Uterus (tissue), 4 donors: Measurements from ENCODE around the gene TSEN54. TPM values are rescaled to one million over a fixed set of nuclear protein-coding genes. Genes with fewer than 3 reads are reported as not detected.

Source experiments
- DNase-seq, 2 donors: peaks; one replicate each; pipeline ENCODE4 v3.0.0-alpha.2; 2019 to 2020
- H3K27ac ChIP-seq, 2 donors: fragments of 200-600 bp; sonication (generic); 1 replicate in 1 of 2; 2 replicates in 1 of 2; pipeline ENCODE4 v1.5.1; 2016 to 2018
- H3K27me3 ChIP-seq, 2 donors: fragments of 200-600 bp; sonication (generic); one replicate each; pipeline ENCODE4 v1.5.1; 2018 to 2019; ENCODE audit warnings: control low read depth in 1 of 2
- H3K36me3 ChIP-seq, 2 donors: fragments of 200-600 bp; sonication (generic); one replicate each; pipeline ENCODE4 v1.5.1; 2019; ENCODE audit warnings: control low read depth in 1 of 2
- H3K4me1 ChIP-seq, 2 donors: fragments of 200-600 bp; sonication (generic); one replicate each; pipeline ENCODE4 v1.5.1; 2018 to 2019; ENCODE audit warnings: control low read depth in 1 of 2
- H3K4me3 ChIP-seq, 2 donors: fragments of 200-600 bp; sonication (generic); 1 replicate in 1 of 2; 2 replicates in 1 of 2; pipeline ENCODE4 v1.5.1; 2018 to 2019; ENCODE audit warnings: mild to moderate bottlenecking in 1 of 2
- H3K9me3 ChIP-seq, 2 donors: fragments of 200-600 bp; sonication (generic); one replicate each; pipeline ENCODE4 v1.5.1; 2019; ENCODE audit warnings: control low read depth in 1 of 2
- POLR2A ChIP-seq, 2 donors: fragments of 450-650 bp; IDR thresholded peaks; one replicate each; pipeline ENCODE4 v1.6.1; 2016; ENCODE audit warnings: antibody characterized with exemption in 2 of 2, mild to moderate bottlenecking in 1 of 2, moderate library complexity in 1 of 2
- intact Hi-C: fragments of 100-400 bp; cut with DNase I; formaldehyde crosslinking; loops from one replicate; pipeline ENCODE4 v1.15.1; 2023; ENCODE audit warnings: low total_unique reads
- total RNA-seq, 4 donors: library from RNA; depleted of rRNA in 3 of 4; stranded (reverse); fragments of >200 nt in 3 of 4; gene quantifications; one replicate each; pipeline versions ENCODE4 v1.1.0 to v1.2.4, GENCODE V29; 2014 to 2023
- TF ChIP-seq, protein P1 (sequence below), 4 experiments: fragments of 200-600 bp in 2 of 4; fragments of 450-650 bp in 2 of 4; sonication (generic) in 2 of 4; IDR thresholded peaks; one replicate each; pipeline ENCODE4 v1.5.1; 2016 to 2019; ENCODE audit warnings: antibody characterized with exemption in 4 of 4, mild to moderate bottlenecking in 2 of 4, moderate library complexity in 1 of 4
- donor health status: DM: yes; HTN: yes; CAD: no.

TSEN54 gene
- total RNA-seq, 4 donors from 2014 or later: 17.4 to 102 (median 20.6) TPM

DNA sequence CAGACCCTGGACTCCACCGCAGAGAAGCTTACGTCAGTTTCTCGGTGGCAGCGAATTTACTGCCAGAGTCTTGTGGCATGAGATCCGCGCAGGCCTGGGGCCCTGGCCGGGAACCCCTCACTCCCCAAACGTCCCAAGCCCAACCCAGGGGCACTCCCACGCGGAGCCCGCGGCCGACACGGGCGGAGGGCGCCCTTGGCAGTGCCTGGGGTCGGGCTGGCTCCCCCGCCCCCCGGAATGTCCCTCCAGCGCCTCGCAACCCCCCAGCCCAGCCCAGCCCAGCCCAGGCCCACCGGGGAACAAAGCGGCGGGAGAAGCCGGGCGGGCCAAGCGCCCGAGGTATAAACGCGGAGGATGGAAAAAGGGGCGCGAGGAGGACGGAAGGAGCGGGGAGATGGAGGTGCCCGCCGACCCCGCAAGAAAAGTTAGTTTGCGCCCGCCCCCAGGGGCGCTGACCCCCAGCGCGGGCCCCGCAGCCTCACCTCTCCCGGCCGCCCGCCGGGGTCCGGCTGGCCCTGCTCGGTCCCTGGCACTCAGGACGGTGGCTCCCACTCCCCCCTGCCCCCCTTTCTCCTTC lies 1.3 kb upstream of the TSEN54 start:
- peak; percentile 51 to 55 for DNase-seq
- intact Hi-C loops: loop anchor here (5.0 kb wide), 2 partner anchors 88 to 228 kb away; partner anchors contain the start of gene SLC25A19
- Histone ChIP-seq H3K27ac (peak overlapping the region; percentile 91 to 93), H3K36me3 (no peaks in the 10 kb centered on the region), H3K4me3 (peak overlapping the region; percentile 66 to 85), H3K9me3 (no peaks in the 10 kb centered on the region), H3K4me1 (peaks cover 7 to 22% of the 10 kb centered on the region in 2 donors), H3K27me3 (no peaks in the 10 kb centered on the region)
- TF ChIP-seq, protein P1, sequence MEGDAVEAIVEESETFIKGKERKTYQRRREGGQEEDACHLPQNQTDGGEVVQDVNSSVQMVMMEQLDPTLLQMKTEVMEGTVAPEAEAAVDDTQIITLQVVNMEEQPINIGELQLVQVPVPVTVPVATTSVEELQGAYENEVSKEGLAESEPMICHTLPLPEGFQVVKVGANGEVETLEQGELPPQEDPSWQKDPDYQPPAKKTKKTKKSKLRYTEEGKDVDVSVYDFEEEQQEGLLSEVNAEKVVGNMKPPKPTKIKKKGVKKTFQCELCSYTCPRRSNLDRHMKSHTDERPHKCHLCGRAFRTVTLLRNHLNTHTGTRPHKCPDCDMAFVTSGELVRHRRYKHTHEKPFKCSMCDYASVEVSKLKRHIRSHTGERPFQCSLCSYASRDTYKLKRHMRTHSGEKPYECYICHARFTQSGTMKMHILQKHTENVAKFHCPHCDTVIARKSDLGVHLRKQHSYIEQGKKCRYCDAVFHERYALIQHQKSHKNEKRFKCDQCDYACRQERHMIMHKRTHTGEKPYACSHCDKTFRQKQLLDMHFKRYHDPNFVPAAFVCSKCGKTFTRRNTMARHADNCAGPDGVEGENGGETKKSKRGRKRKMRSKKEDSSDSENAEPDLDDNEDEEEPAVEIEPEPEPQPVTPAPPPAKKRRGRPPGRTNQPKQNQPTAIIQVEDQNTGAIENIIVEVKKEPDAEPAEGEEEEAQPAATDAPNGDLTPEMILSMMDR (IDR thresholded peaks at IDR 0.05): no peak
- TF ChIP-seq POLR2A (IDR thresholded peaks at IDR 0.05): peak; percentile 42 to 61

DNA sequence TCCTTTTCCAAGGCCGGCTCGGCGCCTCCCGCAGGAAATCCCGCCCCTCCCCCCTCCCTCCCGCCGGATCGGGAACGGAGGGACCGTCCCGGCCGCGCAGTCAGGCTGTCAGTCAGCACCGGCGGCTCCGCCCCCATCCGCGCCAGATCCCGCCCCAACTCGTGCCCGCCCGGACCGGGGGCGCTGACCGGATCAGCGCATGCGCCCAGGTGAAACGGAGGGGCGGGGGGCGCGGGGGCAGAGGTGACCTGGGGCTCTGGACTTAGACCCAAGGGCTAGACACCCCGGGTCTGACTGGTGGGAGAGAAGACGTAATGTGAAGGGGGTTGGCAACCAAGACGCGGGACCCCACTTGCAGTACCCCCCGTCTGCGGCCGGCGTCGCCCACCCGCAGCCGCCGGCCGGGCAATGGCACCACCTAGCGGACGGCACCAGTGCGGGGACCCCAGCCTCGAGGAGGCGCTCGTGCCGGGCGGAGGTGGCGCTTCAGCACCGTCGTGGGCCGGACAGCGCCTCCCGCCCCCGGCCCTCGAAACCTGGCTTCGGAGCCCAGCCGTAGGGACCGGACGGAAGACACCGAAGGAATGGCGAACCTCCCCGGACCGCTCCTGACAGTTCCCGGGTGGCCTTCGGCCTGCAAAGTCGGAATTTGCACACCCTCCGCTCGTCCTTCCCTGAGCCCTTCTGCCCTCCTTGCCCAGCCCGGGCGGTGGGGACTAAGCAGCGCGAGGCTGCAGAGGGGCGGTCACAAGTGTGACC lies 653 bp upstream of the TSEN54 start, which contains the start of gene CASKIN2:
CASKIN2 (minus strand) TSS at position 42 of the 759 bp plus-strand sequence. CDS start 1,733 bp downstream, outside the sequence.
- DNase-seq: peak; percentile 97 to 98
- H3K4me3 ChIP-seq: peak within 1 kb of the TSS; percentile 66 to 85
- H3K27me3 ChIP-seq: no peaks in the 10 kb centered on the region
- peak within 1 kb of the TSS; percentile 91 to 93 for H3K27ac ChIP-seq
- no peaks in the 10 kb centered on the region for H3K9me3 ChIP-seq
- H3K4me1 ChIP-seq: peaks cover 7 to 22% of the 10 kb centered on the region in 2 donors
- TF ChIP-seq, protein P1 (IDR thresholded peaks at IDR 0.05): peak; percentile 95 to 100 (median 98)
- TF ChIP-seq POLR2A (IDR thresholded peaks at IDR 0.05): no peak
- H3K36me3 ChIP-seq: no peaks in the 10 kb centered on the region
- intact Hi-C loops: loop anchor here (5.0 kb wide), 2 partner anchors 88 to 228 kb away; partner anchors contain the start of gene SLC25A19

DNA sequence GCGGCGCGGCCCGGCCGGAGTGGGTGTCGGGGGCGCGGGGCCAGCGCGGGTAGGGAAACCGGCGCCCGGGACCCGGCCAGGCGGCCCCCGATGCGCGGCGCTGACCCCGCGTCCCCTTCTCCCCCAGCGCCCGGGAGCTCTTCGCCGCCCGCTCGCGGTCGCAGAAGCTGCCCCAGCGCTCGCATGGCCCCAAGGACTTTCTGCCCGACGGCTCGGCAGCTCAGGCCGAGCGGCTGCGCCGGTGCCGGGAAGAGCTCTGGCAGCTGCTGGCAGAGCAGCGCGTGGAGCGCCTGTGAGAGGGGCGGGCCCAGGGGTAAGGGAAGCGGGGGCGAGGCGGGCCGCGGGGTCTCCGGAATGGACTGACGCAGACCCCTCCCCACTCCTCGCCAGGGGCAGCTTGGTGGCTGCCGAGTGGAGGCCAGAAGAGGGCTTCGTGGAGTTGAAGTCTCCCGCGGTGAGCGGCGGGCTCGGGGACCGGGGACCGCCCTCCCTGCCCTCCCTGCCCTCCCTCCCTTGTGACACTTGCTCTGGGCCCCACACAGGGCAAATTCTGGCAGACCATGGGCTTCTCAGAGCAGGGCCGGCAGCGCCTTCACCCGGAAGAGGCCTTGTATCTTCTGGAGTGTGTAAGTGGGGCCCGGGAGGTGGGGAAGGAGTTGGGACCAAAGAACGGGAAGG lies 430 bp downstream of the TSEN54 start:
- Histone ChIP-seq H3K4me3 (peak overlapping the region; percentile 66 to 85), H3K4me1 (peaks cover 7 to 20% of the 10 kb centered on the region in 2 donors), H3K27ac (peak overlapping the region; percentile 70 to 91), H3K27me3 (no peaks in the 10 kb centered on the region), H3K36me3 (no peaks in the 10 kb centered on the region), H3K9me3 (no peaks in the 10 kb centered on the region)
- peak; percentile 36 to 46 for DNase-seq
- no peak for TF ChIP-seq POLR2A (IDR thresholded peaks at IDR 0.05)
- TF ChIP-seq, protein P1 (IDR thresholded peaks at IDR 0.05): no peak
- intact Hi-C loops: loop anchor here (5.0 kb wide), 2 partner anchors 89 to 229 kb away; partner anchors contain the start of gene SLC25A19

DNA sequence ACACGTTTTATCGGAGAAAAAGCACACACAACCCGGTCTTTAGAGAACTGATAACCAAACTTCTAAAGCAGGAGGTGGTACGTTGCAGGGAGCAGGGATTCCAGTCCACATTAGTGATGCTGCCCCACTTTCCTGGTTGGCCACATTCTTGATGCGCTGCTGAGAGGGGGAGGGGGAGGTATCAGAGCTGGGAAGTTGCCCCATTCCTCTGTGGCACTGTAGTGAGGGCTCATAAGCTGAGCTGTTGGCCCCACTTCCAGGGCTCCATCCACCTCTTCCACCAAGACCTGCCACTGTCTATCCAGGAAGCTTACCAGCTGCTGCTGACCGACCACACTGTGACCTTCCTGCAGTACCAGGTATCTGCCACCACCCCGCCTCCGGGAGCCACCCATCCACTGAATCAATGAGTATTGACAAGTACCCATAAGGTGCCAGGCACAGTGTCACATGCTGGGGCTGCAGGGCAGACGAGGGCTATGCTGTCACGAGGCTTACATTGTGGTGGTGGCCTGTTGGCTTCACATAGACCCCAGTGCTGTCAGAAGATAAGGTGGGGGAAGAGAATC lies 1.1 kb downstream of the TSEN54 start:
- H3K36me3 ChIP-seq: no peaks in the 10 kb centered on the region
- intact Hi-C loops: loop anchor here (5.0 kb wide), 2 partner anchors 90 to 230 kb away; partner anchors contain the start of gene SLC25A19
- no peak for TF ChIP-seq POLR2A (IDR thresholded peaks at IDR 0.05)
- TF ChIP-seq, protein P1 (IDR thresholded peaks at IDR 0.05): no peak
- H3K9me3 ChIP-seq: no peaks in the 10 kb centered on the region
- peak overlapping the region; percentile 66 to 85 for H3K4me3 ChIP-seq
- peak in 1 of 2 donors; percentile 15 for DNase-seq
- H3K4me1 ChIP-seq: peaks cover 7 to 14% of the 10 kb centered on the region in 2 donors
- peak overlapping the region in 1 of 2 donors; percentile 70 for H3K27ac ChIP-seq
- no peaks in the 10 kb centered on the region for H3K27me3 ChIP-seq
